Measurements from ENCODE around the gene LRRN2. TPM values are rescaled to one million over a fixed set of nuclear protein-coding genes. Genes with fewer than 3 reads are reported as not detected.

Gene LRRN2
- total RNA-seq, 1 donor from 2014 or later, result 1.5 TPM

- DNase-seq, result no peak
Measured at GRCh38 chr1:204599596-204599995, 85.9 kb downstream of the LRRN2 start.

- DNase-seq, result no peak
Measured at GRCh38 chr1:204599098-204599497, 86.4 kb downstream of the LRRN2 start.

GRCh38 chr1:204598319-204598969, 87.1 kb downstream of the LRRN2 start:
- no peak for DNase-seq

GRCh38 chr1:204592246-204592948, 93.1 kb downstream of the LRRN2 start:
- DNase-seq, result peak; percentile 61

- no peak for DNase-seq
Measured at GRCh38 chr1:204591473-204592090, 94.0 kb downstream of the LRRN2 start.

DNA sequence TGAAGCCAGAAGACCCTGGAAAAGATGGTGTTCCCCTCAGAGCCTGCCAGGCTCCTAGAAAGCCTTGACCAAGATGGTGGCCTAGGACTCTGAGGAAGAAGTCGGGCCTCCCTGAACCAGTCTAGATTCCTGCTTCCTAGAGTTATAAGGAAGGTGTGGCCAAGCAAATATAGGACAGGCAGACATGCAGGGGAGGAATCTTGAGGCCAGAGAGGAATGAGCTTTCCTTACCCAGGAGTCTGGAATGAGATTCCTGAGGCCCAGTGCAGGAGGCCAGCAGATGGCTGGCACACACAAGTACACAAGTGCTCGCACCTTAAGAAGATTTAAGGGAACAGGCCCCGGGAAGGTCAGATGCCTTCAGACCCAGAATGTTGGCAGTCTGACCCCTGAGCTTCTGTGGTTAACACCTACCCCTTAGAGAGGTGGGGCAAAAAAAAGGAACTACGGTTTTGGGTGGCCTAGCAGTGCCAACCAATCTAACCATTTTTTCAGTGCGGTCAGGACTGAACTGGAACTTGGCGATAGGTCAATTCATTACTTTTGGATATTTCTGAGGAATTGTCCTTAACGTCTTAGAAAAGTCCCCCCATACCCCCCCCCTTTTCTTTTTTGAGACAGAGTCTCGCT, 96.0 kb downstream of the LRRN2 start:
- DNase-seq, result no peak

- DNase-seq, result no peak
Measured at GRCh38 chr1:204588826-204589225, 96.7 kb downstream of the LRRN2 start.

DNA sequence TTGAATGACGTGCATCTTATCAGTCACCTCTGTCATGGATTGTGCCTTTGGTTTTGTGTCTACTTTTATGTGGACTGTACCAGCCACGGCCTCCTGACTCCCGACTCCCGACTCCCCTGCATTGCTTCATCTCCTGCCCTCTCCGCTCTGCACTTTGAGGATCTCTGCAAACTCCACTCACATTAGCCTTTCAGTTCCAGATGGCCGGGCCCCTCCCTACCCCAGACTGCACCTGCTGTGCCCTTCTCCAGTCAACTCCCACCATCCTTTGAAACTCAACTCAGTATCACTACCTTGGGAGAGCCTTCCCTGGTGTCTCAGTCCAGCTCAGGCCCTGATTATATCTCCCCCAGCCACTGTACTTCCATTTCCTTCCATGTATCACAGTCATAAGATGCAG, 97.9 kb downstream of the LRRN2 start:
- no peak for DNase-seq

- no peak for DNase-seq
Measured at GRCh38 chr1:204584699-204585372, 100.7 kb downstream of the LRRN2 start.

DNA sequence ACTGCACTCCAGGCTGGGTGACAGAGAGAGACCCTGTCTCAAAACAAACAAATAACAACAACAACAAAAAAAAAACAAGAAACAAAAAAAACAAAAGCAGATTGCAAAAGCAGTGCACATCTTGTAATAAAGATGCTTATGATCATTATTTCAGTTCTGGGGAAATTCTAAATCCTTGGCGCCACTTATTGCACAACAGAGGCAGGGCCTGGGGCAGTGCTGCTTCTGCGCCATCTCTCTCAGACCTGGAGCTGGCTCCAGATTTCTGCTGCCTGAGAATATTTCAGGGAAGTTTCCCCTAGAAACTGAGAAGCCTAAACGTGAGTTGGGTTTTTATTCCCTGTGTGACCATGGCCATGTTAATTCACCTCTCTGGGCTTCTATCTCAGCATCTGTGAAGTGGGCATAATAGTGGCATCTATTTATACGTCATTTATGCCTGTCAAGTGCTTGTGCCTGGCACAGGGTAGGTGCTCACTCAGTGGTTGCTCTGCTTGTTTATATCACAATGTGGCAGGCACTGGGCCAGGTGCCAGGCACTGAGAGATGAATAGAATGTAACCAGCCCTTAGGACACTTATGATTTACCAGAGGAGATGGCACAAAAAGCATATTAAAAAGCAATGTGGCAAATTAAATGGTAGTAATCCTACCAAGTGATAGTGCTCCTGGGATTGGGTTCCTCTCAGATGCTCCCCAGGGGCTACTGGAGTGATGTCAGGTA, 101.5 kb downstream of the LRRN2 start:
- DNase-seq, result no peak

GRCh38 chr1:204581759-204582158, 103.8 kb downstream of the LRRN2 start:
- no peak for DNase-seq

DNA sequence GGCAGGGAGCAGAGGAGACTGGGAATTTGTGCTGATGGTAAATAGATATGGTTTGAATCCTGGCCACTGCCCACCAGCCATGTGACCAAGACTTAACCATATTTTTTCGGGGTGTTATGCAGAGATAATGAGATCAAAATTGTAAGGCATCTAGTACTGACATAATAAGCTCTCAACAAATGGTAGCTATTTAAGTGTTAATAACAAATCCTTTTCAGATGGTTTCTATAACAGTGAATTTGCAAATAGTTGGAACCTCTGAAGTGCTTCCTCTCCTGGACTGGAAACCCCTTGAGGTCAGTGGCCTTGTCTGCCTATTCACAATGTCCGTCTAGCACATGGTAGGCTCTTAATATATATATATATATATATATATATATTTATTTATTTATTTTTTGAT, 104.7 kb downstream of the LRRN2 start:
- no peak for DNase-seq

DNA sequence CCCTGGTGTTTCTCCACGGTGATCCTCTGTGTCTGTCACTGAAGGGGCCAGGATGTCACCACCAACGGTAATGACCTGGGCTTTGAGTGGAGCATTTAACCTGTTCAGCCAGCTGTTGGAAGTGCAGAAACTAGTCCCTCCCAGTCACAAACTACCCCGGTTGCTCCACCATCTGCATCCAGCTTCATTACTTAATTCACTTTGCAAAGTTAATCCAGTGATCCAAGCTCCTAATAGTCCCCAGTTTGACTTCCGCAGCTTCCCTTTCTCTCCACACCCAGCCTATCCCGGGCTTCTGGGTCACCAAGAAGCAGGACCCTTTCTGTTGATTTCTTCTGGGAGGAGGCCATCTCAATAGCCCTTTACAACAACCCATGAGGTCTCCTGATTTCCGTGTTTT, 105.9 kb downstream of the LRRN2 start:
- DNase-seq, result no peak

- peak; percentile 58 for DNase-seq
Measured at GRCh38 chr1:204578867-204579664, 106.5 kb downstream of the LRRN2 start.

GRCh38 chr1:204577794-204578478, 107.6 kb downstream of the LRRN2 start:
- DNase-seq, result no peak

GRCh38 chr1:204576422-204576821, 109.1 kb downstream of the LRRN2 start:
- DNase-seq, result no peak

DNA sequence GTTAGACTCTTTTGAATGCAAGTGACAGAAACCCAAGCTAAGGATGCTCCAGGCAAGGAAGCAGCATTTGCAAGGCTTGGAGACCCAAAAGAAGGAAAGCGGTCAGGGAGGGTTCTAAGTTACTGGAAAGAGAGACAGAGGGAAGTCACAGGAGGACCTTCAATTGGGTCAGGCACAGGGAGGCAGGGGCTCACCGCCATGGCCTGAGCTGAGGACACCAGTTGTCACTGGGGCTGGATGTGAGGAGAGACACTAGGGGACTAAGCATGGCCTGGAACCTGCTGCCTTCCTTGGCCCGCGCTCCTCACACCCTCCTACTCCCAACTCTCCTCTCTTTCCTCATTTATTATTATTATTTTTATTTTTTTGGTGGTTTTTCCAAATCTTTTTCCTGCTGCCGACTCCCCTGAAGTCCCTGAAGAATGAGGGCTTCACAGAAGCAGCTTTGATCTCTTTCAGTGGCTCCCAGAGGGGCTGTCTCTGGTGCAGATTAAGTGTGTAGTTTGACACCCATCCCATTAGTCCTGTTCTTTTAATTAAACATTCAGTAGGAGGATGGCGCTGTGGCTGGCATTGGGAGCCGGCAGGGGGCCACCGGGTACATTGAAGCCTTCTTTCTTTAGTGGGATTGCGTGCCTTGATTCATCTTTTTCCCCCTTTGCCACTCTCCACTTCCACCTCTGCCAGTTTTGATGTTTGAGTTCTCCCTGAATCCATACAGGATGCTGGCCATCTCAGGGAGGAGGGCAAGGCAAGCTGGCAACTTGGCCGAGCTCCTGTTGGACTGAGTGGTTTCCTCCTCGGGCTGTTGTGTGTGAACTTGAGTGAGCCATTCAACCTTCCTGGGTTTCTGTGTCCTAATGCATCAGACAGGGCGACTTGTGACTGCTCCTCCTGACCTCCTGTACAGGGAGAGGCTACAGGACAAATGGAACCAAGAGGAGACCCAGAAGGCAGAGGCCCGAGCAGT, 110.0 kb downstream of the LRRN2 start:
- DNase-seq, result no peak

- DNase-seq, result peak; percentile 83
Measured at GRCh38 chr1:204574865-204575163, 110.7 kb downstream of the LRRN2 start.
